Stimulated activated CD8-positive, alpha-beta memory T cell treated with anti-CD3 and anti-CD28 coated beads, Interleukin-7, amount 100 ng/mL, for 48 hours (primary cell): ENCODE data around the gene LDLRAP1.

ENCODE experiments used
- DNase-seq, 2 donors: peaks; one replicate each; pipeline ENCODE4 v3.0.0-alpha.2; 2020; ENCODE audit warnings: low read depth in 1 of 2; ENCODE audit errors: extremely low read depth in 1 of 2

LDLRAP1 gene

GRCh38 chr1:25541889-25542658 is 1.3 kb upstream of the LDLRAP1 start:
- DNase-seq: no peak

- DNase-seq: no peak
Measured at GRCh38 chr1:25543005-25543424, 391 bp upstream of the LDLRAP1 start.

GRCh38 chr1:25544243-25544764 is 898 bp downstream of the LDLRAP1 start:
- DNase-seq: no peak

- DNase-seq: no peak
Measured at GRCh38 chr1:25544819-25545218, 1.4 kb downstream of the LDLRAP1 start.

- no peak for DNase-seq
Measured at GRCh38 chr1:25545767-25546166, 2.4 kb downstream of the LDLRAP1 start.

GRCh38 chr1:25546193-25546592 is 2.8 kb downstream of the LDLRAP1 start:
- no peak for DNase-seq

GRCh38 chr1:25548601-25549000 is 5.2 kb downstream of the LDLRAP1 start:
- DNase-seq: no peak

GRCh38 chr1:25549273-25550154 is 6.1 kb downstream of the LDLRAP1 start:
- DNase-seq: peak in 1 of 2 donors; percentile 93

GRCh38 chr1:25550155-25550506 is 6.7 kb downstream of the LDLRAP1 start:
- no peak for DNase-seq

- no peak for DNase-seq
Measured at GRCh38 chr1:25550683-25551310, 7.4 kb downstream of the LDLRAP1 start.

- DNase-seq: no peak
Measured at GRCh38 chr1:25553749-25554429, 10.5 kb downstream of the LDLRAP1 start.

GRCh38 chr1:25554430-25554780 is 11.0 kb downstream of the LDLRAP1 start:
- no peak for DNase-seq

- DNase-seq: no peak
Measured at GRCh38 chr1:25554886-25555752, 11.7 kb downstream of the LDLRAP1 start.

GRCh38 chr1:25555753-25556092 is 12.3 kb downstream of the LDLRAP1 start:
- DNase-seq: no peak

- no peak for DNase-seq
Measured at GRCh38 chr1:25556132-25556670, 12.8 kb downstream of the LDLRAP1 start.

- DNase-seq: no peak
Measured at GRCh38 chr1:25556791-25557476, 13.5 kb downstream of the LDLRAP1 start.

GRCh38 chr1:25557543-25557942 is 14.1 kb downstream of the LDLRAP1 start:
- no peak for DNase-seq

GRCh38 chr1:25559031-25559430 is 15.6 kb downstream of the LDLRAP1 start:
- no peak for DNase-seq

- DNase-seq: no peak
Measured at GRCh38 chr1:25560001-25560400, 16.6 kb downstream of the LDLRAP1 start.
